Stomach (tissue), 4 donors: Measurements from ENCODE around the gene RICTOR.

Experiments used
- POLR2AphosphoS5 ChIP-seq, 3 donors: sonication (generic); formaldehyde crosslinking; IDR thresholded peaks; one replicate each; pipeline ENCODE4 v1.6.1; 2016; ENCODE audit warnings: antibody characterized with exemption in 3 of 3
- TF ChIP-seq, protein P1 (sequence below), 7 experiments: fragments of 450-650 bp in 4 of 7; fragments of 200-600 bp in 3 of 7; sonication (generic) in 3 of 7; IDR thresholded peaks; one replicate each; pipeline ENCODE4 v1.5.1; 2016 to 2019; ENCODE audit warnings: antibody characterized with exemption in 7 of 7, control low read depth in 2 of 7, mild to moderate bottlenecking in 1 of 7

DNA sequence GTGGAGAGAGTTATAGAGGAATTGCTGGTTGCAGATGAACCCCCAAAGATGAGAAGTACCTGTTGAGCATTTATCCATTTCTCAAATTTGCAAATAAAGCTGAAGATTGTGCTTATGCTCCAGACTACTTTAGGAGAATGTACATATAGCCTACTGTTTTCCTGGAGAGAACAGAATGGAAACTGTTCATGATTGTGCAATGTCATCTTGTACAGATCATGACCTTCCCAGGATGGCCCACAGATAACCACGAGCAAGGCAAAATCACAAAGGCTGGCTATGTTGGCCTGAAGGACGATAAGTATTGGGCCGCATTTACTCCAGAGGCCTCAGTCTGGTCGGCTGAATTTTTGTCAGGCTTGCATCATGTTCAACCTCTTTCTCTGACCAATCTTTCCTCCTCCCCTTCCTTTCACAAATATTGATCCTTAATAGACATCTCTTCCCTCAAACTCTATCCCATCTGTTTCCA, 28.5 kb upstream of the RICTOR start:
- no peak for TF ChIP-seq POLR2AphosphoS5 (IDR thresholded peaks at IDR 0.05)
- TF ChIP-seq, protein P1, sequence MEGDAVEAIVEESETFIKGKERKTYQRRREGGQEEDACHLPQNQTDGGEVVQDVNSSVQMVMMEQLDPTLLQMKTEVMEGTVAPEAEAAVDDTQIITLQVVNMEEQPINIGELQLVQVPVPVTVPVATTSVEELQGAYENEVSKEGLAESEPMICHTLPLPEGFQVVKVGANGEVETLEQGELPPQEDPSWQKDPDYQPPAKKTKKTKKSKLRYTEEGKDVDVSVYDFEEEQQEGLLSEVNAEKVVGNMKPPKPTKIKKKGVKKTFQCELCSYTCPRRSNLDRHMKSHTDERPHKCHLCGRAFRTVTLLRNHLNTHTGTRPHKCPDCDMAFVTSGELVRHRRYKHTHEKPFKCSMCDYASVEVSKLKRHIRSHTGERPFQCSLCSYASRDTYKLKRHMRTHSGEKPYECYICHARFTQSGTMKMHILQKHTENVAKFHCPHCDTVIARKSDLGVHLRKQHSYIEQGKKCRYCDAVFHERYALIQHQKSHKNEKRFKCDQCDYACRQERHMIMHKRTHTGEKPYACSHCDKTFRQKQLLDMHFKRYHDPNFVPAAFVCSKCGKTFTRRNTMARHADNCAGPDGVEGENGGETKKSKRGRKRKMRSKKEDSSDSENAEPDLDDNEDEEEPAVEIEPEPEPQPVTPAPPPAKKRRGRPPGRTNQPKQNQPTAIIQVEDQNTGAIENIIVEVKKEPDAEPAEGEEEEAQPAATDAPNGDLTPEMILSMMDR (IDR thresholded peaks at IDR 0.05), result no peak
